Thoracic aorta (tissue), 2 donors: Measurements from ENCODE around the gene NMT2. TPM values are rescaled to one million over a fixed set of nuclear protein-coding genes. Genes with fewer than 3 reads are reported as not detected.

ENCODE experiments used
- ATAC-seq: fragments of 150-250 bp; one replicate; pipeline ENCODE4 v1.8.0; 2017; ENCODE audit warnings: low read depth; ENCODE audit not compliant: insufficient number of reproducible peaks, low FRiP score
- DNase-seq: peaks from one replicate; pipeline ENCODE4 v3.0.0-alpha.2; 2020; ENCODE audit warnings: low spot score
- H3K27ac ChIP-seq, 2 donors: fragments of 200-600 bp; sonication (generic); 1 replicate in 1 of 2; 2 replicates in 1 of 2; pipeline ENCODE4 v1.5.1; 2016; ENCODE audit warnings: mild to moderate bottlenecking in 2 of 2, moderate library complexity in 2 of 2
- H3K27me3 ChIP-seq: fragments of 200-600 bp; sonication (generic); replicated peaks from 2 replicates; pipeline ENCODE4 v1.6.0; 2016; ENCODE audit warnings: mild to moderate bottlenecking; ENCODE audit not compliant: insufficient read depth
- H3K36me3 ChIP-seq: fragments of 200-600 bp; sonication (generic); one replicate; pipeline ENCODE4 v1.5.1; 2016
- H3K4me1 ChIP-seq, 2 donors: fragments of 200-600 bp; sonication (generic); 1 replicate in 1 of 2; 2 replicates in 1 of 2; pipeline versions ENCODE4 v1.5.1 to v1.6.0; 2016; ENCODE audit warnings: low read depth in 2 of 2, mild to moderate bottlenecking in 1 of 2; ENCODE audit not compliant: control insufficient read depth in 1 of 2
- H3K4me3 ChIP-seq: fragments of 200-600 bp; sonication (generic); 2 replicates; pipeline ENCODE4 v1.5.1; 2016; ENCODE audit warnings: mild to moderate bottlenecking
- H3K9me3 ChIP-seq: fragments of 200-600 bp; sonication (generic); 2 replicates; pipeline ENCODE4 v1.5.1; 2016
- total RNA-seq, 2 donors: library from RNA; depleted of rRNA; stranded (reverse); fragments of >200 nt; gene quantifications; one replicate each; pipeline versions ENCODE4 v1.1.0 to v1.2.3, GENCODE V29; 2016
- TF ChIP-seq, protein P1 (sequence below): fragments of 200-600 bp; sonication (generic); IDR thresholded peaks from one replicate; pipeline ENCODE4 v1.5.1; 2019; ENCODE audit warnings: antibody characterized with exemption

The NMT2 gene
- total RNA-seq, 2 donors from 2014 or later = 15.0 to 18.7 TPM

DNA sequence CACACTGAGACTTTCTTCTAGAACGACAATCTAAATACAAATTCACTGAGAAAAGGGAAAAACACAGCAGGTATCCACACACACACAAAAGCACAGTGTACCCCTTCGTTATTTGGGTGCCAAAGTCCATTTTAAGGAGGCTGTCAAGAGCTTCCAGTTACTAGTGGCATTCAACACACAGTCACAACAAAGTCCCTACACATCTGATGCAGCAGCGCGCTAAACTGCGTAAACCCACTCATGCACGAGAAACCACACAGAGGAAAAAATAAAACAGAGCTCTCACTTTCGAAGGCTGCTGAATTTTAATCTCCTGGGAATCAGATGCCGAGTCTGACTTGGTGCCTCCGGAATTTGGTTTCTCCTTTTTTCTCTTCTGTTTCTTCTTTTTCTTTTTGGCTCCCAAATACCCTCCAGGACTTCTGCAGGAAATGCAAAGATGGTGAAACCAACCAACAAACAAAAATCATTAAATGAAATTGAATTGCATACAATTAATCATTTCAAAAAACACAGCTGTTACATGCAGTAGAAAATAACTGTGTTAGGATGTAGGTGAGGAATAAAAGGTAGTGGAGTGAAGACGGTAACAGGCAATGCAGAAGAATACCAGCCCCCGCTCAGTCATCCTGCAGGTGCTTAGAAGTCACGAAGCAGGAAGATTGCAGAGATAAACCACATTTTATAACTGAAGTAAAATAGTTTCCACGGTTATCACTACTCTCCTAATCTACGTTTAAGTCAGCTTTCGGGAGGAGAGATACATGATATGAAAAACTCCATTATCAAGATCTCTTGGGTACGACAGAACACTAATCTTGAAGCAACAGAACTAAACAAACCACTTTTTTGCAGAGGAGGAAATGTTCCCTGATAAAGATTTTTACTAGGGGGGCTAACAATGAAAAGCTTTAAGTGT is 27.1 kb downstream of the NMT2 start:
- Histone ChIP-seq H3K27me3 (no peaks in the 10 kb centered on the region), H3K36me3 (no peaks in the 10 kb centered on the region), H3K4me3 (no peak overlapping the region), H3K4me1 (peaks cover 0 to 22% of the 10 kb centered on the region in 2 donors), H3K9me3 (no peaks in the 10 kb centered on the region), H3K27ac (no peak overlapping the region)
- DNase-seq = no peak
- TF ChIP-seq, protein P1, sequence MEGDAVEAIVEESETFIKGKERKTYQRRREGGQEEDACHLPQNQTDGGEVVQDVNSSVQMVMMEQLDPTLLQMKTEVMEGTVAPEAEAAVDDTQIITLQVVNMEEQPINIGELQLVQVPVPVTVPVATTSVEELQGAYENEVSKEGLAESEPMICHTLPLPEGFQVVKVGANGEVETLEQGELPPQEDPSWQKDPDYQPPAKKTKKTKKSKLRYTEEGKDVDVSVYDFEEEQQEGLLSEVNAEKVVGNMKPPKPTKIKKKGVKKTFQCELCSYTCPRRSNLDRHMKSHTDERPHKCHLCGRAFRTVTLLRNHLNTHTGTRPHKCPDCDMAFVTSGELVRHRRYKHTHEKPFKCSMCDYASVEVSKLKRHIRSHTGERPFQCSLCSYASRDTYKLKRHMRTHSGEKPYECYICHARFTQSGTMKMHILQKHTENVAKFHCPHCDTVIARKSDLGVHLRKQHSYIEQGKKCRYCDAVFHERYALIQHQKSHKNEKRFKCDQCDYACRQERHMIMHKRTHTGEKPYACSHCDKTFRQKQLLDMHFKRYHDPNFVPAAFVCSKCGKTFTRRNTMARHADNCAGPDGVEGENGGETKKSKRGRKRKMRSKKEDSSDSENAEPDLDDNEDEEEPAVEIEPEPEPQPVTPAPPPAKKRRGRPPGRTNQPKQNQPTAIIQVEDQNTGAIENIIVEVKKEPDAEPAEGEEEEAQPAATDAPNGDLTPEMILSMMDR = no peak
- no peak for ATAC-seq

GRCh38 chr10:15140698-15141097 is 27.8 kb downstream of the NMT2 start:
- no peaks in the 10 kb centered on the region for H3K9me3 ChIP-seq
- peaks cover 0 to 22% of the 10 kb centered on the region in 2 donors for H3K4me1 ChIP-seq
- DNase-seq (no peak), ATAC-seq (no peak)
- no peaks in the 10 kb centered on the region for H3K36me3 ChIP-seq
- no peak overlapping the region for H3K4me3 ChIP-seq
- H3K27ac ChIP-seq = no peak overlapping the region
- TF ChIP-seq, protein P1 = no peak
- no peaks in the 10 kb centered on the region for H3K27me3 ChIP-seq

DNA sequence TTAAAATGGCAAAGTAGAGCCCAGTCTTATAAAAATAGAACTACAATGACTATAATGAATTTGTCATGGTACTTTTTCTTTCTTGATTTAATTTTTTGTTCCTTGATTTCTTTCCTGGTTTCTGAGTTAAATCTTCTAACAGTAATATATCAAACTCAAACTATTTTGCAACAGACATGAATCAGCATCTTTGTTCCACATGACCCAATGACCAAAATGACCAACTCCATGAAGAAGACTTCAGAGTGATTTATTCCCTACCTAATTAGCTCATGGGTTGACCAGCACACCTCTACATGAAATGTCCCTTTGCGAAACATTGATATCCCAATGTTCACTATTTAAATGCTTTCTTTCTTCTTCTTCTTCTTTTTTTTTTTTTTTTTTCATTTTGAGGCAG is 30.9 kb downstream of the NMT2 start:
- TF ChIP-seq, protein P1 = no peak
- H3K4me1 ChIP-seq = peaks cover 0 to 18% of the 10 kb centered on the region in 2 donors
- no peak overlapping the region for H3K27ac ChIP-seq
- no peaks in the 10 kb centered on the region for H3K27me3 ChIP-seq
- peaks cover 21% of the 10 kb centered on the region for H3K36me3 ChIP-seq
- DNase-seq (no peak), ATAC-seq (no peak)
- no peak overlapping the region for H3K4me3 ChIP-seq
- no peaks in the 10 kb centered on the region for H3K9me3 ChIP-seq

DNA sequence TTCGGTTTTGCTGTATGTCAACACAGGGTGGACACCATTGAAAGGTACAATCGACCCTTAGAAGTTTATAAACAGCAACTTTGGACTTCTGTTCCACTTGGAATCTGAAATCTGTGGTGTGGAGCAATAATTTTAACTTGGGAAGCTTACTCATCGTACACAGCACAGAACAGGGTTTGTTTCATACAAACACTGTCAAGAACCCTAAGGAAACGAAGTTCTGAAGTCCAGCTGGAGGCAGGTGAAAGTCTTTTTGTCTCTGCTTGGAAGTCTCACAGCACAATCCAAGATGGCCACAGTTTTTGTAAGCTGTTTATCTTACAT is 31.5 kb downstream of the NMT2 start:
- ATAC-seq (no peak), DNase-seq (no peak)
- Histone ChIP-seq H3K9me3 (no peaks in the 10 kb centered on the region), H3K27ac (no peak overlapping the region), H3K4me1 (peaks cover 0 to 12% of the 10 kb centered on the region in 2 donors), H3K4me3 (no peak overlapping the region), H3K27me3 (no peaks in the 10 kb centered on the region), H3K36me3 (peaks cover 25% of the 10 kb centered on the region)
- TF ChIP-seq, protein P1 = no peak

GRCh38 chr10:15136129-15137035 is 32.1 kb downstream of the NMT2 start:
- TF ChIP-seq, protein P1 = no peak
- H3K4me3 ChIP-seq = no peak overlapping the region
- ATAC-seq (no peak), DNase-seq (no peak)
- peaks cover 0 to 6% of the 10 kb centered on the region in 2 donors for H3K4me1 ChIP-seq
- peaks cover 30% of the 10 kb centered on the region for H3K36me3 ChIP-seq
- no peaks in the 10 kb centered on the region for H3K27me3 ChIP-seq
- no peak overlapping the region for H3K27ac ChIP-seq
- H3K9me3 ChIP-seq = no peaks in the 10 kb centered on the region
